HEK293 (cell line): ENCODE measurements around the gene SCN11A.

ENCODE experiments used
- CTCF ChIA-PET: fragments of 350-600 bp; formaldehyde crosslinking; extraction: SDS; loops from one replicate; lab custom pipeline; 2021; ENCODE audit warnings: antibody characterized with exemption; lab: Yijun Ruan, JAX
- POLR2A ChIA-PET: fragments of 300-600 bp; formaldehyde crosslinking; extraction: SDS; loops from one replicate; lab custom pipeline; 2020; ENCODE audit warnings: antibody characterized with exemption, inconsistent platforms; lab: Yijun Ruan, JAX
- H3K27ac ChIP-seq: fragments of 200-500 bp; sonication (Bioruptor generic); 2 replicates; pipeline ENCODE4 v1.5.1; 2014; ENCODE audit warnings: low read depth, low read length, control low read depth, inconsistent platforms; ENCODE audit errors: extremely low read depth
- H3K36me3 ChIP-seq, 2 experiments: fragments of 200-500 bp in 1 of 2; sonication (Bioruptor generic) in 1 of 2; 1 replicate in 1 of 2; 2 replicates in 1 of 2; pipeline ENCODE4 v1.5.1; 2014 to 2017; ENCODE audit warnings: inconsistent platforms in 2 of 2, low read length in 2 of 2; ENCODE audit not compliant: control insufficient read depth in 2 of 2, insufficient read depth in 1 of 2
- H3K4me1 ChIP-seq: fragments of 200-500 bp; sonication (Bioruptor generic); 2 replicates; pipeline ENCODE4 v1.5.1; 2014; ENCODE audit warnings: mild to moderate bottlenecking, low read length, inconsistent platforms; ENCODE audit not compliant: control insufficient read depth, insufficient read depth
- H3K4me3 ChIP-seq: 2 replicates; pipeline ENCODE4 v1.5.1; 2011; ENCODE audit warnings: low read depth, mild to moderate bottlenecking, control low read depth, low read length, moderate library complexity
- H3K9me3 ChIP-seq: fragments of 200-500 bp; sonication (Bioruptor generic); 2 replicates; pipeline ENCODE4 v1.5.1; 2014; ENCODE audit warnings: low read depth, low read length, inconsistent platforms; ENCODE audit not compliant: control insufficient read depth, insufficient read depth
- CTCF ChIP-seq: fragments of 450-650 bp; formaldehyde crosslinking; IDR thresholded peaks from 2 replicates; pipeline ENCODE4 v1.5.1; 2016; ENCODE audit warnings: missing biosample characterization, missing genetic modification characterization
- FEZF1 ChIP-seq: fragments of 450-650 bp; formaldehyde crosslinking; IDR thresholded peaks from 2 replicates; pipeline ENCODE4 v1.5.1; 2016; ENCODE audit warnings: missing biosample characterization, missing genetic modification characterization
- INSM2 ChIP-seq: fragments of 450-650 bp; formaldehyde crosslinking; IDR thresholded peaks from 2 replicates; pipeline ENCODE4 v1.5.1; 2016; ENCODE audit warnings: missing biosample characterization, missing genetic modification characterization
- PRDM4 ChIP-seq: fragments of 450-650 bp; formaldehyde crosslinking; IDR thresholded peaks from 2 replicates; pipeline ENCODE4 v1.5.1; 2017; ENCODE audit warnings: missing biosample characterization, missing genetic modification characterization
- PRDM6 ChIP-seq: fragments of 450-650 bp; formaldehyde crosslinking; IDR thresholded peaks from 2 replicates; pipeline ENCODE4 v1.5.1; 2017; ENCODE audit warnings: missing biosample characterization, missing genetic modification characterization
- ZBTB20 ChIP-seq: fragments of 450-650 bp; formaldehyde crosslinking; IDR thresholded peaks from 2 replicates; pipeline ENCODE4 v1.5.1; 2016; ENCODE audit warnings: missing biosample characterization, missing genetic modification characterization
- ZNF223 ChIP-seq: fragments of 450-650 bp; formaldehyde crosslinking; IDR thresholded peaks from 2 replicates; pipeline ENCODE4 v1.5.1; 2016; ENCODE audit warnings: missing biosample characterization, missing genetic modification characterization
- ZNF239 ChIP-seq: fragments of 450-650 bp; formaldehyde crosslinking; IDR thresholded peaks from 2 replicates; pipeline ENCODE4 v1.5.1; 2016; ENCODE audit warnings: missing biosample characterization, missing genetic modification characterization
- ZNF354C ChIP-seq: fragments of 450-650 bp; formaldehyde crosslinking; IDR thresholded peaks from 2 replicates; pipeline ENCODE4 v1.5.1; 2016; ENCODE audit warnings: missing biosample characterization, missing genetic modification characterization, low read depth, borderline replicate concordance
- ZNF473 ChIP-seq: fragments of 450-650 bp; formaldehyde crosslinking; IDR thresholded peaks from 2 replicates; pipeline ENCODE4 v1.5.1; 2017; ENCODE audit warnings: missing biosample characterization, missing genetic modification characterization
- ZNF521 ChIP-seq: fragments of 450-650 bp; formaldehyde crosslinking; IDR thresholded peaks from 2 replicates; pipeline ENCODE4 v1.5.1; 2017; ENCODE audit warnings: missing biosample characterization, mild to moderate bottlenecking, missing genetic modification characterization
- ZNF548 ChIP-seq: fragments of 450-650 bp; formaldehyde crosslinking; IDR thresholded peaks from 2 replicates; pipeline ENCODE4 v1.5.1; 2016; ENCODE audit warnings: missing biosample characterization, missing genetic modification characterization
- ZNF549 ChIP-seq: fragments of 450-650 bp; IDR thresholded peaks from 2 replicates; pipeline ENCODE4 v1.5.1; 2018; ENCODE audit warnings: missing biosample characterization, missing genetic modification characterization, mild to moderate bottlenecking, inconsistent platforms, moderate library complexity
- ZNF561 ChIP-seq: fragments of 450-650 bp; IDR thresholded peaks from 2 replicates; pipeline ENCODE4 v1.5.1; 2018; ENCODE audit warnings: missing biosample characterization, missing genetic modification characterization, borderline replicate concordance
- ZNF585B ChIP-seq: fragments of 450-650 bp; formaldehyde crosslinking; IDR thresholded peaks from 2 replicates; pipeline ENCODE4 v1.5.1; 2016; ENCODE audit warnings: missing biosample characterization, missing genetic modification characterization
- ZNF645 ChIP-seq: fragments of 450-650 bp; formaldehyde crosslinking; IDR thresholded peaks from 2 replicates; pipeline ENCODE4; 2016; ENCODE audit warnings: missing biosample characterization, missing genetic modification characterization
- ZNF658 ChIP-seq: fragments of 450-650 bp; formaldehyde crosslinking; IDR thresholded peaks from 2 replicates; pipeline ENCODE4; 2016; ENCODE audit warnings: missing biosample characterization, missing genetic modification characterization
- ZNF660 ChIP-seq: fragments of 450-650 bp; IDR thresholded peaks from 2 replicates; pipeline ENCODE4 v1.5.1; 2018; ENCODE audit warnings: missing biosample characterization, mild to moderate bottlenecking, missing genetic modification characterization

SCN11A gene

GRCh38 chr3:39068556-39068955 is 16.8 kb upstream of the SCN11A start (continued):
- TF ChIP-seq CTCF (no peak), PRDM4 (tag by site-specific recombination) (no peak), ZNF585B (no peak), INSM2 (tag by site-specific recombination) (no peak), ZNF561 (no peak), ZBTB20 (tag by site-specific recombination) (no peak)

- Histone ChIP-seq H3K27ac (no peak overlapping the region), H3K4me3 (no peak overlapping the region), H3K9me3 (no peaks in the 10 kb centered on the region), H3K36me3 (peaks cover 5 to 53% of the 10 kb centered on the region in 2 experiments; a peak in 2 of 3 replicates), H3K4me1 (no peaks in the 10 kb centered on the region)
- ChIA-PET CTCF (interaction anchor here (0.5 to 1.6 kb wide), 3 partner anchors 17 to 141 kb away, joined by 3 read pairs; no protein-coding TSS in a partner anchor), POLR2A (no interaction called here)
- no peak for TF ChIP-seq FEZF1 (tag by site-specific recombination)
- no peak for TF ChIP-seq ZNF239 (tag by site-specific recombination)
- TF ChIP-seq PRDM6 (tag by site-specific recombination), result no peak
- no peak for TF ChIP-seq ZNF658 (tag by site-specific recombination)
- no peak for TF ChIP-seq ZNF660 (tag by site-specific recombination)
- no peak for TF ChIP-seq ZNF645
- no peak for TF ChIP-seq ZNF549
- TF ChIP-seq ZNF548, result no peak
- TF ChIP-seq ZNF473 (tag by site-specific recombination), result no peak
- no peak for TF ChIP-seq ZNF521 (tag by site-specific recombination)
- no peak for TF ChIP-seq ZNF354C (tag by site-specific recombination)
- no peak for TF ChIP-seq ZNF223 (tag by site-specific recombination)
Measured at GRCh38 chr3:39067286-39067685, 15.5 kb upstream of the SCN11A start.
